Measurements from ENCODE around the gene USP3. TPM values are rescaled to one million over a fixed set of nuclear protein-coding genes. Genes with fewer than 3 reads are reported as not detected.

The USP3 gene
- total RNA-seq, 1 experiment from 2014 or later = 54.2 TPM

DNA sequence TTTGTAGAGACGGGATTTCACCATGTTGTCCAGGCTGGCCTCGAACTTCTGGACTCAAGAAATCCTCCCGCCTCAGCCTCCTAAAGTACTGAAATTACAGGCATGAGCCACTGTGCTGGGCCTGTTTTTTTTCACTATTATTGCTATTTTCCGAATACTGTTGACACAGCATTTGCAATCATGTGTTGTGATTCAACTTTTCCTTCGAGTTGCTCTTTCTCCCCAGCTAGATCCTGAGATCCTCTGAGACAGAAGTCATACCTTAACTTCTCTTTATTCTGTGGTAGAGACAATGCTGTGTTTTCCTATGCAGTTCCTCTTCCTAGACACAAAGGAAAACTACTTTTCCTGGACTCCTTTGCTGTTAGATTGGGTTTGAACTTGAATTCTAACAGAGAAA, 46.4 kb upstream of the USP3 start:
- POLR2A ChIA-PET = no interaction called here
- Histone ChIP-seq H3K27me3 (replicated peaks; ENCODE audit: control insufficient read depth, insufficient read depth, low read length) (no peaks in the 10 kb centered on the region), H3K36me3 (ENCODE audit: control insufficient read depth, insufficient read depth, low read length) (no peaks in the 10 kb centered on the region), H3K4me3 (ENCODE audit: low read depth, low read length) (no peak overlapping the region), H3K4me1 (peaks cover 25% of the 10 kb centered on the region), H3K9me3 (peaks cover 5% of the 10 kb centered on the region)
- no peaks in the 10 kb centered on the region for H3K9me3 Mint-ChIP-seq (ENCODE audit: unreplicated experiment)
- no peak overlapping the region for H3K4me3 Mint-ChIP-seq (ENCODE audit: unreplicated experiment)
- peaks cover 22% of the 10 kb centered on the region for H3K36me3 Mint-ChIP-seq (ENCODE audit: insufficient read depth, unreplicated experiment)
- intact Hi-C loops (cut with micrococcal nuclease; ENCODE audit: unreplicated experiment) = no loop called here
- CTCF ChIA-PET = no interaction called here
- TF ChIP-seq, protein P1, sequence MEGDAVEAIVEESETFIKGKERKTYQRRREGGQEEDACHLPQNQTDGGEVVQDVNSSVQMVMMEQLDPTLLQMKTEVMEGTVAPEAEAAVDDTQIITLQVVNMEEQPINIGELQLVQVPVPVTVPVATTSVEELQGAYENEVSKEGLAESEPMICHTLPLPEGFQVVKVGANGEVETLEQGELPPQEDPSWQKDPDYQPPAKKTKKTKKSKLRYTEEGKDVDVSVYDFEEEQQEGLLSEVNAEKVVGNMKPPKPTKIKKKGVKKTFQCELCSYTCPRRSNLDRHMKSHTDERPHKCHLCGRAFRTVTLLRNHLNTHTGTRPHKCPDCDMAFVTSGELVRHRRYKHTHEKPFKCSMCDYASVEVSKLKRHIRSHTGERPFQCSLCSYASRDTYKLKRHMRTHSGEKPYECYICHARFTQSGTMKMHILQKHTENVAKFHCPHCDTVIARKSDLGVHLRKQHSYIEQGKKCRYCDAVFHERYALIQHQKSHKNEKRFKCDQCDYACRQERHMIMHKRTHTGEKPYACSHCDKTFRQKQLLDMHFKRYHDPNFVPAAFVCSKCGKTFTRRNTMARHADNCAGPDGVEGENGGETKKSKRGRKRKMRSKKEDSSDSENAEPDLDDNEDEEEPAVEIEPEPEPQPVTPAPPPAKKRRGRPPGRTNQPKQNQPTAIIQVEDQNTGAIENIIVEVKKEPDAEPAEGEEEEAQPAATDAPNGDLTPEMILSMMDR (IDR thresholded peaks at IDR 0.05; ENCODE audit: insufficient read depth in 1 of 2, low read depth in 1 of 2, low read length in 1 of 2, severe bottlenecking in 1 of 2, unreplicated experiment in 1 of 2) = no peak
- no peak overlapping the region for H3K27ac Mint-ChIP-seq (ENCODE audit: unreplicated experiment)
- no TSS peak for BruUV-seq (replicated peaks)
- H3K4me1 Mint-ChIP-seq (ENCODE audit: low read depth, unreplicated experiment) = peaks cover 26% of the 10 kb centered on the region
- H3K27me3 Mint-ChIP-seq (ENCODE audit: insufficient read depth, unreplicated experiment) = no peaks in the 10 kb centered on the region
- no peak for DNase-seq

DNA sequence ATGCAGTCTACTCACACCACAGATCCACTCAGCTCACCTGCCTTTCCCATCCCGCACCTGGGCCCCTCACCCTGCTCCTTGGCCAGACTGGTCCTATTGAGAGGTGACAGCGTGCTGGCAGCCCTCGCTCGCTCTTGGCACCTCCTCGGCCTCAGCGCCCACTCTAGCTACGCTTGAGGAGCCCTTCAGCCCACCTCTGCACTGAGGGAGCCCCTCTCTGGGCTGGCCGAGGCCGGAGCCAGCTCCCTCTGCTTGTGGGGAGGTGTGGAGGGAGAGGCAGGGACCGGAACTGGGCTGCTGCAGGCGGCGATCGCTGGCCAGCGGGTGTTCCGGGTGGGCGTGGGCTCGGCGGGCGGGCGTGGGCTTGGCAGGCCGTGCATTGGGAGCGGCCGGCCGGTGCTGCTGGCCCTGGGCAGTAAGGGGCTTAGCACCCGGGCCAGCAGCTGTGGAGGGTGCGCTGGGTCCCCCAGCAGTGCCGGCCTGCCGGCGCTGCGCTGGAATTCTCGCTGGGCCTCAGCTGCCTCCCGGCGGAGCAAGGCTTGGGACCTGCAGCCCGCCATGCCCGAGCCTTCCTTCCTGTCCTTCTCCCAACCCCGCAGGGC, 45.5 kb upstream of the USP3 start:
- Histone ChIP-seq H3K4me1 (peaks cover 26% of the 10 kb centered on the region), H3K4me3 (ENCODE audit: low read depth, low read length) (no peak overlapping the region), H3K27me3 (replicated peaks; ENCODE audit: control insufficient read depth, insufficient read depth, low read length) (no peaks in the 10 kb centered on the region), H3K36me3 (ENCODE audit: control insufficient read depth, insufficient read depth, low read length) (no peaks in the 10 kb centered on the region), H3K9me3 (peaks cover 5% of the 10 kb centered on the region)
- Mint-ChIP-seq H3K27me3 (ENCODE audit: insufficient read depth, unreplicated experiment) (no peaks in the 10 kb centered on the region), H3K4me3 (ENCODE audit: unreplicated experiment) (no peak overlapping the region), H3K9me3 (ENCODE audit: unreplicated experiment) (no peaks in the 10 kb centered on the region), H3K36me3 (ENCODE audit: insufficient read depth, unreplicated experiment) (peaks cover 22% of the 10 kb centered on the region), H3K4me1 (ENCODE audit: low read depth, unreplicated experiment) (peaks cover 26% of the 10 kb centered on the region), H3K27ac (ENCODE audit: unreplicated experiment) (no peak overlapping the region)
- TF ChIP-seq, protein P1 (IDR thresholded peaks at IDR 0.05; ENCODE audit: insufficient read depth in 1 of 2, low read depth in 1 of 2, low read length in 1 of 2, severe bottlenecking in 1 of 2, unreplicated experiment in 1 of 2) = no peak
- BruUV-seq (replicated peaks) = no TSS peak
- ChIA-PET POLR2A (no interaction called here), CTCF (no interaction called here)
- no peak for DNase-seq
- intact Hi-C loops (cut with micrococcal nuclease; ENCODE audit: unreplicated experiment) = no loop called here

DNA sequence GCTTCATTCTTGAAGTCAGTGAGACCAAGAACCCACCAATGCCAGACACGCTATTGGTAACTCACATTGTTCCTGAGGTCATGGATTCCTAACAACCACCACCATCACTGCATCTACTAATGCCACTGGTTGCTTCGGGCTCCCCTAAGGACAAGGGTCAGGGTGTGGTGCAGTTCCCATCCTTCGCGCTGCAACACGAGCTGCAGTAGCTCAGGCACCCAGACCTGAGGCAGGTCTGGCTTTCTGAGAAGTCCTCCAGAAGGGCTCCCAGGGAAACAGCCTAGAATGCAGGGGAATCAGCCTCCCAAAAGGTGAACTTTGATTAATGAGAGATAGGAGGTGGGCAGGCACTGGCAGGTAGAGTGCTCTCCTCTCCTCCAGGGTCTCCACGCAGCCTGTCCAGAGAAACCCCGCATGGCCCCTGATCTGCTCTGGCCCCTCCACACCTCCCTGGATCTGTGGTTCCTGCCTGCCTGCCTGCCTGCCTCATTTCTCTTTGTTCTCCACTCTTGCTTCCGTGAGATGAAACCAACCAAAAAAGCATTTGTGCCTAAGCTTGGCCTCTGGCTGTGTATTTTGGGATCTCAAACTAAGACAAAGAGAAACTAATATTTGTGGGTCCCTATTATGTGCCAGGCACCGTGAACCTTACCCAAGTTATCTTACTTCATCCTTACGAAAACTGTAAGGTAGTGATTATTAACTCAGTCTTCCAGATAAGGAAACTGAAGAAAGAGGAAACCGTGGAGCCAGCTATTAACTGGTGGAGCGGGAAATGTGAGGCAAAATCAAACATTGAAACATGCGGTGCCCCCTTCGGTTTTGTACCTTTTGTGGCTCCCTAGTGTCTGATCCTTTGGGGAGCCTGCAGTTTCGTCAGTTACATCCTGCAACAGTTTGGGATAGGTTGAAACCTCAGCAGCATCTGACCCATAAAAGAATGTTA, 43.9 kb upstream of the USP3 start:
- Histone ChIP-seq H3K36me3 (ENCODE audit: control insufficient read depth, insufficient read depth, low read length) (no peaks in the 10 kb centered on the region), H3K4me1 (peaks cover 30% of the 10 kb centered on the region), H3K27me3 (replicated peaks; ENCODE audit: control insufficient read depth, insufficient read depth, low read length) (no peaks in the 10 kb centered on the region), H3K9me3 (peaks cover 5% of the 10 kb centered on the region), H3K4me3 (ENCODE audit: low read depth, low read length) (peak overlapping the region; percentile 41)
- H3K4me1 Mint-ChIP-seq (ENCODE audit: low read depth, unreplicated experiment) = peaks cover 26% of the 10 kb centered on the region
- peak overlapping the region; percentile 98 for H3K27ac Mint-ChIP-seq (ENCODE audit: unreplicated experiment)
- no peaks in the 10 kb centered on the region for H3K9me3 Mint-ChIP-seq (ENCODE audit: unreplicated experiment)
- H3K4me3 Mint-ChIP-seq (ENCODE audit: unreplicated experiment) = peak overlapping the region; percentile 83
- H3K36me3 Mint-ChIP-seq (ENCODE audit: insufficient read depth, unreplicated experiment) = peaks cover 22% of the 10 kb centered on the region
- CTCF ChIA-PET = interaction anchor here (1.4 to 1.6 kb wide), 4 partner anchors 57 to 171 kb away, joined by 3 to 5 read pairs (median 4); no protein-coding TSS in a partner anchor
- POLR2A ChIA-PET = interaction anchor here (0.6 to 1.2 kb wide), 4 partner anchors 12 to 44 kb away, joined by 3 to 7 read pairs (median 4); partner anchors contain the start of gene USP3
- no peaks in the 10 kb centered on the region for H3K27me3 Mint-ChIP-seq (ENCODE audit: insufficient read depth, unreplicated experiment)
- BruUV-seq (replicated peaks) = TSS peak; percentile 58
- TF ChIP-seq, protein P1 (IDR thresholded peaks at IDR 0.05; ENCODE audit: insufficient read depth in 1 of 2, low read depth in 1 of 2, low read length in 1 of 2, severe bottlenecking in 1 of 2, unreplicated experiment in 1 of 2) = no peak
- peak; percentile 61 to 63 for DNase-seq
- intact Hi-C loops (cut with micrococcal nuclease; ENCODE audit: unreplicated experiment) = loop anchor here (1.0 to 2.0 kb wide), 3 partner anchors 14 to 172 kb away; no protein-coding TSS in a partner anchor

All from Caco-2 (cell line).